GM21367 (cell line): Measurements from ENCODE around the gene BRIP1.
"Not testable (repeated sequence)": the region's sequence is repeated elsewhere in the genome, so short reads cannot be mapped to it uniquely, and the experiment has no call there.

Source experiments
- ATAC-seq: cut with Tn5 transposase; IDR thresholded peaks from one replicate; pipeline ENCODE4 v1.9.1; 2021; ENCODE audit not compliant: unreplicated experiment

Gene BRIP1

GRCh38 chr17:61670691-61671090 is 192.6 kb downstream of the BRIP1 start:
- ATAC-seq, result no peak

GRCh38 chr17:61669522-61669921 is 193.8 kb downstream of the BRIP1 start:
- ATAC-seq, result no peak

GRCh38 chr17:61668486-61668885 is 194.8 kb downstream of the BRIP1 start:
- ATAC-seq, result no peak

- ATAC-seq, result not testable (repeated sequence)
Measured at GRCh38 chr17:61666406-61667088, 196.8 kb downstream of the BRIP1 start.

GRCh38 chr17:61663310-61663709 is 200.0 kb downstream of the BRIP1 start:
- ATAC-seq, result no peak

GRCh38 chr17:61662741-61663140 is 200.6 kb downstream of the BRIP1 start:
- ATAC-seq, result no peak

- ATAC-seq, result no peak
Measured at GRCh38 chr17:61662186-61662585, 201.1 kb downstream of the BRIP1 start.

GRCh38 chr17:61660746-61661485 is 202.4 kb downstream of the BRIP1 start:
- no peak for ATAC-seq

GRCh38 chr17:61659437-61659836 is 203.9 kb downstream of the BRIP1 start:
- ATAC-seq, result no peak

- no peak for ATAC-seq
Measured at GRCh38 chr17:61658183-61658582, 205.1 kb downstream of the BRIP1 start.

GRCh38 chr17:61657338-61657737 is 206.0 kb downstream of the BRIP1 start:
- ATAC-seq, result no peak

GRCh38 chr17:61656721-61657217 is 206.6 kb downstream of the BRIP1 start:
- no peak for ATAC-seq

- no peak for ATAC-seq
Measured at GRCh38 chr17:61650749-61651148, 212.6 kb downstream of the BRIP1 start.

GRCh38 chr17:61648587-61648986 is 214.7 kb downstream of the BRIP1 start:
- ATAC-seq, result no peak

- no peak for ATAC-seq
Measured at GRCh38 chr17:61647047-61647446, 216.3 kb downstream of the BRIP1 start.

- no peak for ATAC-seq
Measured at GRCh38 chr17:61646482-61646881, 216.8 kb downstream of the BRIP1 start.

- no peak for ATAC-seq
Measured at GRCh38 chr17:61645920-61646319, 217.4 kb downstream of the BRIP1 start.

- ATAC-seq, result no peak
Measured at GRCh38 chr17:61644800-61645774, 218.2 kb downstream of the BRIP1 start.

- no peak for ATAC-seq
Measured at GRCh38 chr17:61642768-61643167, 220.6 kb downstream of the BRIP1 start.

- no peak for ATAC-seq
Measured at GRCh38 chr17:61641715-61642114, 221.6 kb downstream of the BRIP1 start.

GRCh38 chr17:61641084-61641483 is 222.2 kb downstream of the BRIP1 start:
- no peak for ATAC-seq
